Testis (tissue), 3 donors: ENCODE measurements around the gene TMC6. TPM values are rescaled to one million over a fixed set of nuclear protein-coding genes. Genes with fewer than 3 reads are reported as not detected.

Source experiments
- DNase-seq: peaks from one replicate; pipeline ENCODE4 v3.0.0-alpha.2; 2019
- H3K27ac ChIP-seq, 2 donors: fragments of 200-600 bp; sonication (generic); one replicate each; pipeline ENCODE4 v1.5.1; 2019
- H3K27me3 ChIP-seq: fragments of 200-600 bp; sonication (generic); one replicate; pipeline ENCODE4 v1.5.1; 2019
- H3K36me3 ChIP-seq: fragments of 200-600 bp; sonication (generic); one replicate; pipeline ENCODE4 v1.5.1; 2017; ENCODE audit warnings: low read depth; ENCODE audit errors: missing control alignments
- H3K4me1 ChIP-seq: fragments of 200-600 bp; sonication (generic); one replicate; pipeline ENCODE4 v1.5.1; 2019
- H3K4me3 ChIP-seq, 2 donors: fragments of 200-600 bp; sonication (generic); one replicate each; pipeline ENCODE4 v1.5.1; 2017 to 2019
- H3K9me3 ChIP-seq: fragments of 200-600 bp; sonication (generic); one replicate; pipeline ENCODE4 v1.5.1; 2017
- POLR2A ChIP-seq: fragments of 450-650 bp; IDR thresholded peaks from one replicate; pipeline ENCODE4 v1.6.1; 2017; ENCODE audit warnings: antibody characterized with exemption, mild to moderate bottlenecking, moderate library complexity
- WGBS, 2 donors: methylation state at CpG; one replicate each; pipeline ENCODE4 v1.1.5; 2018; 5-methylcytosine and 5-hydroxymethylcytosine counted together
- intact Hi-C: fragments of 100-400 bp; cut with DNase I; formaldehyde crosslinking; loops from one replicate; pipeline ENCODE4 v1.15.1; 2023; ENCODE audit warnings: low total_unique reads
- polyA plus RNA-seq: library from polyadenylated mRNA; stranded (reverse); fragments of 350-450 nt; fragmentation: Illumina TruSeq; extraction: RNeasy Lipid Tissue Mini Kit (QIAGEN cat#74804); gene quantifications from one replicate; pipeline ENCODE4 v1.2.3, GENCODE V29; 2014; ENCODE audit warnings: low read depth, low replicate concordance; ENCODE audit not compliant: insufficient read depth
- total RNA-seq, 2 donors: library from RNA; depleted of rRNA; stranded (reverse); fragments of >200 nt; gene quantifications; one replicate each; pipeline ENCODE4 v1.2.3, GENCODE V29; 2016
- TF ChIP-seq, protein P1 (sequence below), 3 experiments: fragments of 450-650 bp in 2 of 3; fragments of 200-600 bp in 1 of 3; sonication (generic) in 1 of 3; IDR thresholded peaks; one replicate each; pipeline ENCODE4 v1.5.1; 2016 to 2019; ENCODE audit warnings: antibody characterized with exemption in 3 of 3, mild to moderate bottlenecking in 2 of 3, moderate library complexity in 1 of 3

The TMC6 gene
- total and polyA plus RNA-seq, 3 donors from 2014 or later: 10.8 to 20.3 (median 18.0) TPM

DNA sequence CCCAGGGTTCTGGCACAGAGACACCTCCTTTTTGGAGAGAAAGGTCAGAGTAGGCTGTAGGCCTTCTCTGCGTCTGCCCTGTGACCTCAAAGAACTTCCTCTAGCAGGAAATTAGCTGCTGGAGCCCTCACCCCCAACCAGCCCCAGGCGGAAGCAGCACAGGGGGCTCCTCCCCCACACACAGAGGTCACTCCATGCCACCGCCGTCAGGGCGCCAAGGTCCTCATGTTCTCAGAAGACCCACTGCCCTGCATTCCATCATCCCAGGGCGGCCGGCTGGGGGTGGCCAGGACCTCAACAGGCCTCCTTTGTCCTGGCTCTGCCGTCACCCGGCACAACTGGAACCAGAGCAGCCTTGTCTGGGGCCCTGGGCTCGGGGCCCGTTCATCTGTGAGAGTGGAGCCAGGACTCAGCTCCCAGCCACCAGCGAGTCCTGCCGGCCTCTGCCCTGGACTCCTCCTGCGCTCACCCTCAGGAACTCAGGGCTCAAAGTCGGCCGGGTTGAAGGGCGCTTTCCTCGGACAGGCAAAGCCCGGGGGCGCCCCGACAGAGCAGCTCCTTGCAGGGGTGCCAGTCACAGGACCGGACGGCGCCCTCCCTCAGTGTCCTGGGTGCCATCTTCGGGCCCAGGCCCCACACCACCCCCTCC, 1.2 kb downstream of the TMC6 start:
- peak; percentile 55 for DNase-seq
- Histone ChIP-seq H3K9me3 (no peaks in the 10 kb centered on the region), H3K27ac (peak overlapping the region; percentile 47 to 67), H3K36me3 (no peaks in the 10 kb centered on the region), H3K4me3 (peak overlapping the region; percentile 58 to 74), H3K4me1 (peaks cover 25% of the 10 kb centered on the region), H3K27me3 (no peaks in the 10 kb centered on the region)
- intact Hi-C loops: no loop called here
- TF ChIP-seq, protein P1, sequence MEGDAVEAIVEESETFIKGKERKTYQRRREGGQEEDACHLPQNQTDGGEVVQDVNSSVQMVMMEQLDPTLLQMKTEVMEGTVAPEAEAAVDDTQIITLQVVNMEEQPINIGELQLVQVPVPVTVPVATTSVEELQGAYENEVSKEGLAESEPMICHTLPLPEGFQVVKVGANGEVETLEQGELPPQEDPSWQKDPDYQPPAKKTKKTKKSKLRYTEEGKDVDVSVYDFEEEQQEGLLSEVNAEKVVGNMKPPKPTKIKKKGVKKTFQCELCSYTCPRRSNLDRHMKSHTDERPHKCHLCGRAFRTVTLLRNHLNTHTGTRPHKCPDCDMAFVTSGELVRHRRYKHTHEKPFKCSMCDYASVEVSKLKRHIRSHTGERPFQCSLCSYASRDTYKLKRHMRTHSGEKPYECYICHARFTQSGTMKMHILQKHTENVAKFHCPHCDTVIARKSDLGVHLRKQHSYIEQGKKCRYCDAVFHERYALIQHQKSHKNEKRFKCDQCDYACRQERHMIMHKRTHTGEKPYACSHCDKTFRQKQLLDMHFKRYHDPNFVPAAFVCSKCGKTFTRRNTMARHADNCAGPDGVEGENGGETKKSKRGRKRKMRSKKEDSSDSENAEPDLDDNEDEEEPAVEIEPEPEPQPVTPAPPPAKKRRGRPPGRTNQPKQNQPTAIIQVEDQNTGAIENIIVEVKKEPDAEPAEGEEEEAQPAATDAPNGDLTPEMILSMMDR (IDR thresholded peaks at IDR 0.05): no peak
- WGBS, 2 donors: 10 to 17% methylated on average over 4 to 25 of the region's 25 CpGs

DNA sequence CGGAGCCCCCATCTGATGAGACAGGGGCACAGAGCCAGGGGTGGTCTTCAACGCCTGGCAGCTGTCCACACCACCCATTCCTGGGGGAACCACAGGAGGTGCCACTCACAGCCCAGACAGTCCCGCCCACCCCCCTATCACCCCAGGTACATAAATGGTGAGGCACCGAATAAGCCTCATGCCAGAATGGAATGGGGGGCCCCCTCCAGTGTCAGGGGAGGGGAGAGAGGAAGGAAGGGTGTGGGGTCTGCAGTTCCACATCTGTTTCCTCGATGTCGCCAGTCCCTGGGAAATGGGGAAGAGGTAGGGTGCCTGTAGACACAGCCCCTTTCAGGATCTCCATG, 1.7 kb downstream of the TMC6 start:
- no peaks in the 10 kb centered on the region for H3K9me3 ChIP-seq
- intact Hi-C loops: no loop called here
- no peak for TF ChIP-seq POLR2A
- TF ChIP-seq, protein P1 (IDR thresholded peaks at IDR 0.05): no peak
- peak overlapping the region; percentile 47 to 67 for H3K27ac ChIP-seq
- H3K4me3 ChIP-seq: no peak overlapping the region
- 70 to 79% methylated on average over 6 of the region's 6 CpGs for WGBS, 2 donors
- H3K36me3 ChIP-seq: no peaks in the 10 kb centered on the region
- H3K4me1 ChIP-seq: peaks cover 25% of the 10 kb centered on the region
- no peaks in the 10 kb centered on the region for H3K27me3 ChIP-seq
- no peak for DNase-seq

DNA sequence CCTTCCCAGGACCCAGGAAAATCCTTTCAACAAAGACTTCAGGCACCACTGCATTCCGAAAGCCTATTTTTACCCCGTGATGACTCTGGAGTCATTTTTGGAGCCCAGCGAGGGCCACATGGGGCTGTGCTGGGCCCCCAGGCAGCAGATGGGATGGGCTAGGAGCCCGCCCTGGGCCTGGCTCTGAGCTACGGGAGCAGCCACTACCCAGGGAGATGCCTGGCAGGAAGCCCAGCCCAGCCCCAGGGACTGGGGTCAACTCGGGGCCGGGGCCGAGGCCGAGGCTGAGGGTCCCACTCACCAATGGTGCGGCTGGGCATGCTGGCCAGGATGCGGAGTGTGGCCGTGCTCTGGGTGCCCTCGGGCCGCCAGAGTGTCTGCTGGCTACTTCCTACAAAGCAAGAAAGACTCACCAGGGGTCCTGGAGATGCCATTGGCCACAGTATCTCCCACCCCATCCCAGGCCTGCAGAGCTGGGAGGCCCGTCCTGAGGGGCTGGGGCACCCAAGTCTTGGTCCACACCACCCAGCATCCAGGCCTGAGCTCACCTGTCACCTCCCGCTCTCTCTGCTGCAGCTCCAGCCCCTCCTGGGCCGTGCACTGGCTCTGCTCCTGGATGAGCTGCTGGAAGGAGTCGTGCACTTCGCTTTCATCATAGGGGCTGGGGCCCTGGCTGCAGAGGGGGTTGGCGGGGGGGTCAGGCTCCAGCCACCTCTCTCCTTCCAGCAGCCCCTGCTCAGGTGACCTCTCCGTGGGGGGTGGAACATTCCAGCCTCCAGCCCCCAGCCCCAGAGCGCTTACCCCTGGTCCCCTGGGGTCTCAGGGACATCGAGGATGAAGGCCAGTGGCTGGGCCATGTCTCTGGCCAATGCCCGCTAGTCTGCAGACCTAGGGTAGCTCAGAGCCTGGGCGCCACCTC, 2.3 kb downstream of the TMC6 start:
- peaks cover 25% of the 10 kb centered on the region for H3K4me1 ChIP-seq
- H3K9me3 ChIP-seq: no peaks in the 10 kb centered on the region
- no peak overlapping the region for H3K4me3 ChIP-seq
- WGBS, 2 donors: 78 to 82% methylated on average over 12 to 25 of the region's 25 CpGs
- TF ChIP-seq, protein P1 (IDR thresholded peaks at IDR 0.05): no peak
- TF ChIP-seq POLR2A: no peak
- H3K36me3 ChIP-seq: no peaks in the 10 kb centered on the region
- DNase-seq: no peak
- intact Hi-C loops: no loop called here
- H3K27ac ChIP-seq: peak overlapping the region in 1 of 2 donors; percentile 47
- H3K27me3 ChIP-seq: no peaks in the 10 kb centered on the region

DNA sequence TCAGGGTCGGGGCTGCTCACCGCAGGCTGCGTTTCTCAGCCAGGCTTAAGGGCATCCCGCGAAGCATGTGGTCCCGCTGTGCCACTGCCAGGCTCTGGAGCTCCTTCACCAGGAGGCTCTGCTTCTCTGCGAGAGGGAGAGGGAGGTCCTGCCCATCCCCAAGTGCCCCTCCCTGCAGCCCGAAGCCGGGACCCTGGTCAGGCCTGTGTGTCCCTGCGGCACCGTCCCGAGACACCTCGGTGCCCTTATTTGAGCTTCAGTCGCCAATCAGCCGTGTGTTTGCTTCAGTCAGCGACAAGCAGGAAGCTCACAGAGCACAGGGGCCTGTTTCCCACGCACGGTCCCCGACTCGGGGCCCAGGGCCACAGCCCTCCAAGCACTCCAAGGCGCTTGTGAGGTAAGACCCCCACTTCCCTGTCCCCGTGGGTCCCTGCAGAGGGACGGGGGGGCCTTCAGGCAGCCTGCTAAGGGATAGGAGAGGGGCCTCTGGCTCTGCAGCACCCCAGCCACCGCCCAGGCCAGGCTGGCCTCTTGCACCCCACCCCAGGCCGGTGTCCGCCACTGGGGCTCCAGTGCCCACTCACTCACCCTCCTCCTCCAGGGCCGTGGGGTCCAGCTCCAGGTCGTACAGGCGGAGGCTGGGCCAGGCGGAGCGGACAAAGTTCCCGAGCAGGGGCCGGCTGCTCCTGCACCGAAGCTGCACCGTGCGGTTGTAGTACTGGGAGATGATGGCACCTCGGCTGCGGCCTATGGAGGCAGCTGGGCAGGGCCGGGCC, 3.2 kb downstream of the TMC6 start:
- intact Hi-C loops: no loop called here
- WGBS, 2 donors: 83 to 89% methylated on average over 16 to 36 of the region's 39 CpGs
- H3K4me1 ChIP-seq: peaks cover 25% of the 10 kb centered on the region
- H3K9me3 ChIP-seq: no peaks in the 10 kb centered on the region
- TF ChIP-seq, protein P1 (IDR thresholded peaks at IDR 0.05): no peak
- TF ChIP-seq POLR2A: no peak
- H3K27ac ChIP-seq: no peak overlapping the region
- H3K27me3 ChIP-seq: no peaks in the 10 kb centered on the region
- H3K4me3 ChIP-seq: no peak overlapping the region
- H3K36me3 ChIP-seq: no peaks in the 10 kb centered on the region
- DNase-seq: no peak
